OCI-LY3 (cell line): Measurements from ENCODE around the gene TANGO6.

ENCODE experiments used
- CTCF ChIP-seq: fragments of 200-600, 300-600 bp; sonication (generic); IDR thresholded peaks from 2 replicates; pipeline ENCODE4 v1.5.1; 2014; ENCODE audit warnings: antibody characterized with exemption, low read length, low read depth
- EZH2phosphoT487 ChIP-seq: fragments of 200-600 bp; shearing (Covaris generic); IDR thresholded peaks from 2 replicates; pipeline ENCODE4 v1.6.1; 2018; ENCODE audit warnings: antibody characterized with exemption, mixed run types, low read depth

- TF ChIP-seq CTCF, result no peak
- no peak for TF ChIP-seq EZH2phosphoT487
Measured at GRCh38 chr16:69040144-69040909, 197.0 kb downstream of the TANGO6 start.
